OCI-M2 (cell line): ENCODE measurements around the gene P2RX1.
"Not testable (repeated sequence)": the region's sequence is repeated elsewhere in the genome, so short reads cannot be mapped to it uniquely, and the experiment has no call there.

Experiments used
- DNase-seq: peaks from one replicate; lab custom pipeline; 2025; ENCODE audit not compliant: unreplicated experiment; lab: John Stamatoyannopoulos, UW

The P2RX1 gene

GRCh38 chr17:3861761-3862681 lies 54.2 kb downstream of the P2RX1 start:
- no peak for DNase-seq

- no peak for DNase-seq
These were observed 55.1 kb downstream of the P2RX1 start for GRCh38 chr17:3860939-3861700.

GRCh38 chr17:3859940-3860339 lies 56.3 kb downstream of the P2RX1 start:
- DNase-seq, result no peak

GRCh38 chr17:3857261-3858105 lies 58.8 kb downstream of the P2RX1 start:
- no peak for DNase-seq

- not testable (repeated sequence) for DNase-seq
These were observed 62.1 kb downstream of the P2RX1 start for GRCh38 chr17:3854204-3854603.

- DNase-seq, result no peak
These were observed 63.7 kb downstream of the P2RX1 start for GRCh38 chr17:3852561-3852960.

GRCh38 chr17:3851461-3852100 lies 64.7 kb downstream of the P2RX1 start:
- no peak for DNase-seq

GRCh38 chr17:3848229-3848835 lies 67.9 kb downstream of the P2RX1 start:
- DNase-seq, result no peak

- DNase-seq, result no peak
These were observed 69.0 kb downstream of the P2RX1 start for GRCh38 chr17:3847165-3847670.
